Large intestine (tissue), 12 donors: Measurements from ENCODE around the gene ARID5B. TPM values are rescaled to one million over a fixed set of nuclear protein-coding genes. Genes with fewer than 3 reads are reported as not detected.

Experiments
- DNase-seq, 2 donors: peaks; one replicate each; pipeline versions ENCODE4 v3.0.0 to v3.0.0-alpha.2; 2013
- H3K27ac ChIP-seq: one replicate; pipeline ENCODE4 v1.5.1; 2013; ENCODE audit warnings: low read length
- H3K27me3 ChIP-seq: 2 replicates; pipeline ENCODE4 v1.6.1; 2013; ENCODE audit warnings: low read length; ENCODE audit not compliant: control insufficient read depth, insufficient read depth
- H3K36me3 ChIP-seq: 2 replicates; pipeline ENCODE4 v1.6.1; 2013; ENCODE audit warnings: low read length; ENCODE audit not compliant: control insufficient read depth, insufficient read depth
- H3K4me1 ChIP-seq: one replicate; pipeline ENCODE4 v1.6.1; 2013; ENCODE audit warnings: low read length; ENCODE audit not compliant: control insufficient read depth, insufficient read depth
- H3K4me3 ChIP-seq: one replicate; pipeline ENCODE4 v1.5.1; 2013; ENCODE audit warnings: low read length
- H3K9me3 ChIP-seq: one replicate; pipeline ENCODE4 v1.6.1; 2013; ENCODE audit warnings: mild to moderate bottlenecking, low read depth, low read length, moderate library complexity; ENCODE audit not compliant: control insufficient read depth
- WGBS: methylation state at CpG from one replicate; pipeline ENCODE4 v1.1.5; 2013; ENCODE audit warnings: low lambda C conversion rate; ENCODE audit not compliant: insufficient coverage; 5-methylcytosine and 5-hydroxymethylcytosine counted together
- long read RNA-seq, 11 donors: transcript quantifications; one replicate each; lab custom pipeline, GENCODE V29; 2026
- polyA plus RNA-seq: library from polyadenylated mRNA; unstranded; fragments of 120-200 nt; gene quantifications from one replicate; pipeline ENCODE4 v1.2.1, GENCODE V29; 2013

The ARID5B gene, protein sequence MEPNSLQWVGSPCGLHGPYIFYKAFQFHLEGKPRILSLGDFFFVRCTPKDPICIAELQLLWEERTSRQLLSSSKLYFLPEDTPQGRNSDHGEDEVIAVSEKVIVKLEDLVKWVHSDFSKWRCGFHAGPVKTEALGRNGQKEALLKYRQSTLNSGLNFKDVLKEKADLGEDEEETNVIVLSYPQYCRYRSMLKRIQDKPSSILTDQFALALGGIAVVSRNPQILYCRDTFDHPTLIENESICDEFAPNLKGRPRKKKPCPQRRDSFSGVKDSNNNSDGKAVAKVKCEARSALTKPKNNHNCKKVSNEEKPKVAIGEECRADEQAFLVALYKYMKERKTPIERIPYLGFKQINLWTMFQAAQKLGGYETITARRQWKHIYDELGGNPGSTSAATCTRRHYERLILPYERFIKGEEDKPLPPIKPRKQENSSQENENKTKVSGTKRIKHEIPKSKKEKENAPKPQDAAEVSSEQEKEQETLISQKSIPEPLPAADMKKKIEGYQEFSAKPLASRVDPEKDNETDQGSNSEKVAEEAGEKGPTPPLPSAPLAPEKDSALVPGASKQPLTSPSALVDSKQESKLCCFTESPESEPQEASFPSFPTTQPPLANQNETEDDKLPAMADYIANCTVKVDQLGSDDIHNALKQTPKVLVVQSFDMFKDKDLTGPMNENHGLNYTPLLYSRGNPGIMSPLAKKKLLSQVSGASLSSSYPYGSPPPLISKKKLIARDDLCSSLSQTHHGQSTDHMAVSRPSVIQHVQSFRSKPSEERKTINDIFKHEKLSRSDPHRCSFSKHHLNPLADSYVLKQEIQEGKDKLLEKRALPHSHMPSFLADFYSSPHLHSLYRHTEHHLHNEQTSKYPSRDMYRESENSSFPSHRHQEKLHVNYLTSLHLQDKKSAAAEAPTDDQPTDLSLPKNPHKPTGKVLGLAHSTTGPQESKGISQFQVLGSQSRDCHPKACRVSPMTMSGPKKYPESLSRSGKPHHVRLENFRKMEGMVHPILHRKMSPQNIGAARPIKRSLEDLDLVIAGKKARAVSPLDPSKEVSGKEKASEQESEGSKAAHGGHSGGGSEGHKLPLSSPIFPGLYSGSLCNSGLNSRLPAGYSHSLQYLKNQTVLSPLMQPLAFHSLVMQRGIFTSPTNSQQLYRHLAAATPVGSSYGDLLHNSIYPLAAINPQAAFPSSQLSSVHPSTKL
- polyA plus RNA-seq = 19.9 TPM
- long read RNA-seq, donor 1, partial matches to known transcripts = 0 of 3 reads
- long read RNA-seq, donor 1, other reads (novel, unspliced or antisense) = 0 of 3 reads
- long read RNA-seq, donor 2, full-length matches to known transcripts = 6 of 6 reads
- long read RNA-seq, donor 2, partial matches to known transcripts = 0 of 6 reads
- long read RNA-seq, donor 2, other reads (novel, unspliced or antisense) = 0 of 6 reads
- long read RNA-seq, donor 3 = 0 reads
- long read RNA-seq, donor 4 = 0 reads
- long read RNA-seq, donor 5, full-length matches to known transcripts = 1 of 1 reads
- long read RNA-seq, donor 5, partial matches to known transcripts = 0 of 1 reads
- long read RNA-seq, donor 5, other reads (novel, unspliced or antisense) = 0 of 1 reads
- long read RNA-seq, donor 6, full-length matches to known transcripts = 4 of 4 reads
- long read RNA-seq, donor 6, partial matches to known transcripts = 0 of 4 reads
- long read RNA-seq, donor 6, other reads (novel, unspliced or antisense) = 0 of 4 reads
- long read RNA-seq, donor 7, full-length matches to known transcripts = 2 of 2 reads
- long read RNA-seq, donor 7, partial matches to known transcripts = 0 of 2 reads
- long read RNA-seq, donor 7, other reads (novel, unspliced or antisense) = 0 of 2 reads
- long read RNA-seq, donor 8, full-length matches to known transcripts = 3 of 10 reads
- long read RNA-seq, donor 8, partial matches to known transcripts = 7 of 10 reads
- long read RNA-seq, donor 8, other reads (novel, unspliced or antisense) = 0 of 10 reads
- long read RNA-seq, donor 9, full-length matches to known transcripts = 1 of 1 reads
- long read RNA-seq, donor 9, partial matches to known transcripts = 0 of 1 reads
- long read RNA-seq, donor 9, other reads (novel, unspliced or antisense) = 0 of 1 reads
- long read RNA-seq, donor 10, full-length matches to known transcripts = 3 of 8 reads
- long read RNA-seq, donor 10, partial matches to known transcripts = 5 of 8 reads
- long read RNA-seq, donor 10, other reads (novel, unspliced or antisense) = 0 of 8 reads
- long read RNA-seq, donor 11, full-length matches to known transcripts = 2 of 2 reads
- long read RNA-seq, donor 11, partial matches to known transcripts = 0 of 2 reads
- long read RNA-seq, donor 11, other reads (novel, unspliced or antisense) = 0 of 2 reads

DNA sequence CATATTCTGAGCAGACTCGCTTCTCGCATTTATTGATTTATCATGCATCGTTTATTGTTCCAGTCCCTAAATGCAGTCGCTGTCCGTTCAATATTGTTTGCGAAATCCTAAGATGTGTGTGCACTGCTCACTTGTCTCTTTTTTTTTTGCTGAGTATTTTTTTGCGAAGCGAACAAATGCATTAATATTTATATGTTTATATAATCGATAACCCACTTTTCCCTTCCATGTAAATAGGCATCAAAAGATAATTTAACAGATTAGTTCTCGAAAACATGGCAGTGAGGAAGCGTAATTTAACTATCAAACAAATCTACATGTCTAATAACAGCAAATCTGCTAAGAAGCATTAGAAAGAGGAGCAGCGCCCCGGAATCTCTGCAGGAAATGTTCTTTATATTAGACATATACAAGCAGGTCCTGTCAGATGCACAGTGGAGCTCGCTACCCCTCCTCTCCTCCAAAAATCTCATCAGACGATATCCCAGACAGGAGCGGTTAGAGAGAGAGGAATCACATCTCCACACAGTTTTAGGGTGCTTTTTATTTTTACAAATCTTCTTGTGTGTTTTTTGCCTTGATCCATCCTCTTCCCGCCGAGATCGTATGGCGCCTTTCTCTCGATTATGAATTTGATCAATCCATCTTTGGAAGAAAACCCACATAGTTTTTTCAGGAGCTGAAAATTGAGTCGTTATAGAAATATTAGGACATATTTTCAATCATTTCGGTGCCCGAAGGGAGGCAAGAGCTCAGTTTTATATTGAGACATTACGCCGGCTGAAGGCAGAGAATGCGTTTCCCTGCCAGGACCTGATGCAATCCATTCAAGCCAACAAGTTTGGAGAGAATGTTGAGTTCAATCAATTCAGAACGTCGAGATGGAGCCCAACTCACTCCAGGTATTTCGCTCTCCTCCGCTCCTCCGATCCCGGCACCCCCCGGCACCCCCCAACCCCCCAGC lies at the start of gene ARID5B:
Gene ARID5B, plus strand, starts transcription at position 871 of the 964 bp plus-strand sequence. Its CDS starts 11 bp downstream, at position 882.
- DNase-seq = peak; percentile 17 to 75
- H3K4me1 ChIP-seq = peaks cover 36% of the 10 kb centered on the region
- H3K4me3 ChIP-seq = peak within 1 kb of the TSS; percentile 90
- WGBS = 0% methylated on average over 10 of the region's 34 CpGs
- H3K9me3 ChIP-seq = no peaks in the 10 kb centered on the region
- H3K27me3 ChIP-seq = no peaks in the 10 kb centered on the region
- H3K36me3 ChIP-seq = no peaks in the 10 kb centered on the region
- peak within 1 kb of the TSS; percentile 99 for H3K27ac ChIP-seq

DNA sequence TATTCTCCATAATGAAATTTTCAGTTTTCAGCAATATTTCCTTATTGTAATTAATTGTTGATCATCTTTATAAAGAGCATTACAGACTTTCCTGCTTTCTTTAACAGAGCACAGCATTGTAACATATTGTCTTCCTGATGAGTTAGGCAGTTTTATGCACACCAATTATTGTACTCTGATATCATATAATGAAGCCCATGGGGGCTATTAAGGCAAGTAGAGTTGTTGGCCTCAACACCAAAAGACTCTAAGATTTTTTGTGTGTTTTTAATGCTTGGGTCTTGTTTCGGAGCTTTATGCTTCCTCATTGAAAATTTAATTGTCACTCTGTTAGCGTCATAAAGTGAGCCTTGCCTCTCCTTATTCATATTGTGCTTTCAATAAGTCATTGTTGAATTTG lies 49.2 kb upstream of the ARID5B start:
- no peaks in the 10 kb centered on the region for H3K27me3 ChIP-seq
- H3K4me1 ChIP-seq = no peaks in the 10 kb centered on the region
- no peak for DNase-seq
- H3K4me3 ChIP-seq = no peak overlapping the region
- H3K36me3 ChIP-seq = no peaks in the 10 kb centered on the region
- 100% methylated on average over 1 of the region's 2 CpGs for WGBS
- H3K27ac ChIP-seq = no peak overlapping the region
- H3K9me3 ChIP-seq = no peaks in the 10 kb centered on the region

DNA sequence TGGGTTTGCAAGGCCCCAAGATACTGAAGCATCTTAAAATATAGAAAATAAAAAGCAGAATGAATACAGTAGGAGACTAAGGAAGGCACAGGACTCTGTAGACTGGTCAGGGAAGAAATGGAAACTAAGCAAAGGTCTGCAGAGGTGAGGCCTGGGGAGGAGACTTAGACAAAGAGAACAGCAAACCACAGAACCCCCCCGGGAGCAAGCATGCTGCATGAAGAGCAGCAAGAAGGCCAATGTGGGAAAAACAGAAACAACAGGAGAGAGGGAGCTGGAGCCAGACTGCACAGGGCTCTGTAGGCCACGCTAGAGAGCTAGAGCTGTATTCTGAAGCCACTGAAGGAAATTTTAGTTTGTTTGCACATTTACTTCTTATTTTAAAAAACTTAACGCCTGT lies 45.7 kb upstream of the ARID5B start:
- Histone ChIP-seq H3K9me3 (no peaks in the 10 kb centered on the region), H3K4me3 (no peak overlapping the region), H3K27ac (no peak overlapping the region), H3K4me1 (no peaks in the 10 kb centered on the region), H3K27me3 (no peaks in the 10 kb centered on the region), H3K36me3 (no peaks in the 10 kb centered on the region)
- no CpG with 5 or more reads among the region's 3 CpGs for WGBS
- no peak for DNase-seq

DNA sequence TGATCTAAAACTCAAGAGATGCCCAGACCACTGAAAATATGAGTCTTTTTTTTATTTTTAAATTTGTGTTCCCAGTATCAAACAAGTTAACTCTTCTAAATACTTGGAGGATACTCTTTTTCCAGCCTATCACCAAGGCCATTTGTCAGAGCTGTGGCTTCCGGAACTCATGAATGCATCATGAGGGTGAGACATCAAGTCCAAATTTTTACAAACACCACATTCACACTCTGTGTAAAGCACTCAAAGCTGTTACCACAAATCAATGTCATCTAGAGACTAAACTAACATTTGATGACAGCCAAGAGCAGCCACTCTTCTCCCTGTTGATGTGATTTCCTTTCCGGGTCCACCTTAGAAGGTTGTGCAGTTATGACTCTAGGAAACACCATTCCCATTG lies 43.8 kb upstream of the ARID5B start:
- no CpG with 5 or more reads among the region's 2 CpGs for WGBS

DNA sequence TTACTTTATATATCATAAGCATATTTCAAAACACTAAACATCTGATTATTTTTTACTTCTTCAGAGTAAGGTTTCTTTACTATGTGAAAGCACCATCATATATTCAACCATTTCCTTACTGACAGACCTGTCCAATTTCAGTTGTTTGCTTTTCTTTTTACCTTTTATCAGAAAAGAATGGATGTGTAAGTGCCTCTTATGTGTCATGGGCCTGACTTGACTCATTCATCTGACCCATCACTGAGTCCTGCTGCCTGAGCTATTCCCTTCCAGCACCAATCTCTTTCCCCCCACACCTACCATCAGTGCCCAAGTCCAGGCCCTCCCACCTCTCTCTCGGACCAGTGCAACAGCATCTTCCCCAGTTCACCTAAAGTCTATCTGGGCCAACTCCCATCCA lies 41.7 kb upstream of the ARID5B start:
- Histone ChIP-seq H3K27me3 (no peaks in the 10 kb centered on the region), H3K4me3 (no peak overlapping the region), H3K27ac (no peak overlapping the region), H3K9me3 (no peaks in the 10 kb centered on the region), H3K36me3 (no peaks in the 10 kb centered on the region), H3K4me1 (no peaks in the 10 kb centered on the region)
- no peak for DNase-seq
- WGBS = no CpG with 5 or more reads among the region's 1 CpG

More for the DNA sequence above, 43.8 kb upstream of the ARID5B start:
- no peaks in the 10 kb centered on the region for H3K4me1 ChIP-seq
- no peak overlapping the region for H3K27ac ChIP-seq
- H3K4me3 ChIP-seq = no peak overlapping the region
- H3K9me3 ChIP-seq = no peaks in the 10 kb centered on the region
- no peaks in the 10 kb centered on the region for H3K36me3 ChIP-seq
- no peaks in the 10 kb centered on the region for H3K27me3 ChIP-seq
- DNase-seq = no peak

DNA sequence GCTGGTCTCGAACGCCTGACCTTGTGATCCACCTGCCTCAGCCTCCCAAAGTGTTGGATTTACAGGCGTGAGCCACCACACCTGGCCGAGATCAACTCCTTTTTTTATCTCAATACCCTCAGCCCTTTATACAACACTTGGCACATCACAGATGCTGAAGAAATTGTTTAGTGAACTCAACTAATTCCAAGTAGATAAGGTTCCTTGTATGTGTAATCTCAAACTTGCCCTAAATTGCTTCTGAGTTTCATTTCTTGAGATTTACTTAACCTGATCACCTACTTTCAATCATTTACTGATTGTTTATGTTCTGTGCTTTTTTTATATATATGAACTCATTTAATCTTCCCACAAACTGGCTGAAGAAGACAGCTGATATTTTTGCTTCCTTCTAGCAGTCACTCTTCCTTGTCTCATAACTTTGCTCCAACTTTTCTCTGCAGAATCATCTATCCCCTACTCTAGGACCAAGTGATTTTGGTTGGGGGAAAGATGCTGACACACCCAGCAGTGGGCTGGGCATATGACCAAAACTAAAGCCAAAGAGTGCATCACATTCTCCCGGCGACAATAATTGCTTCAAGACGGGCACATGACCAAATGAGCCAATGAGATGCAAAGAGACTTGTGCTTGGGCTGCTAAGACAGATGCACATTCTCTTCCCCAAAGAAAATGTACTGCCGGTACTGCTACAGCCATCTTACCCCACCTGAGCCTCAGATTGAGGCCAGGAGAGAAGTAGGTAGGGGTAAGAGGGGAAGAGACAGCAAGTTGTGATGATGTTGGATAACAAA lies 40.3 kb upstream of the ARID5B start:
- no CpG with 5 or more reads among the region's 8 CpGs for WGBS

DNA sequence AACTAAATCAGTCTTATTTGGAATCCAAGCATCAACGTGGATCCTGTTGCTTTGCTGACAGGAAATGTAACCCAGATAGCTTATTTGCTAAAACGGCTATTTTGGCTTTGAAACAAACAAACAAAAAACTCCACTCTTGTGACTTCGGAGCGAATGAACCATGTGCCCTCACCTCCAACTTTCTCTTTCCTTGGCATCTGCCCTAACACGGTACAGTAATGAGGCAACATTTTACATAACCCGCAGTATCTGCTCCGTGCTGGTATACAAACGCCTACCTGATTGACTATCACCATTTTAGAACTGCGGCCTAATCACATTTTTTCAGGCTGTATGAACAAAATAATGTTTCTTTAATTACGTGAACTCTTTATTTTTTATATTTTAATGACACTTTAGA lies 37.5 kb upstream of the ARID5B start:
- H3K27me3 ChIP-seq = no peaks in the 10 kb centered on the region
- 94% methylated on average over 6 of the region's 10 CpGs for WGBS

More for the DNA sequence above, 40.3 kb upstream of the ARID5B start:
- Histone ChIP-seq H3K27me3 (no peaks in the 10 kb centered on the region), H3K4me1 (no peaks in the 10 kb centered on the region), H3K9me3 (no peaks in the 10 kb centered on the region), H3K4me3 (no peak overlapping the region), H3K27ac (no peak overlapping the region), H3K36me3 (no peaks in the 10 kb centered on the region)
- no peak for DNase-seq

More for the DNA sequence above, 37.5 kb upstream of the ARID5B start:
- Histone ChIP-seq H3K4me1 (no peaks in the 10 kb centered on the region), H3K9me3 (no peaks in the 10 kb centered on the region), H3K4me3 (no peak overlapping the region), H3K27ac (no peak overlapping the region), H3K36me3 (no peaks in the 10 kb centered on the region)
- DNase-seq = no peak
